HepG2 (cell line): Measurements from ENCODE around the gene UQCR11. TPM values are rescaled to one million over a fixed set of nuclear protein-coding genes. Genes with fewer than 3 reads are reported as not detected.

ENCODE experiments used
- ATAC-seq: fragments of 200-7000 bp; cut with Tn5 transposase; 3 replicates; pipeline ENCODE4 v1.9.1; 2020; ENCODE audit warnings: mild to moderate bottlenecking, moderate library complexity
- BruUV-seq: library from RNA; stranded (reverse); fragments of 400-500 nt; replicated peaks from 2 replicates; lab custom pipeline; 2021; lab: Mats Ljungman, UMichigan
- CTCF ChIA-PET: fragments of 300-600 bp; formaldehyde crosslinking; extraction: SDS; loops from one replicate; lab custom pipeline; 2021; ENCODE audit warnings: low total read pairs, inconsistent platforms, low intra/inter-chr PET ratio; lab: Yijun Ruan, JAX
- POLR2A ChIA-PET: fragments of 350-600 bp; sonication (Branson Sonifier 250); formaldehyde crosslinking; loops from one replicate; lab custom pipeline; 2020; ENCODE audit warnings: antibody characterized with exemption, inconsistent platforms; lab: Yijun Ruan, JAX
- DNase-seq: peaks from one replicate; pipeline ENCODE4 v3.0.0-alpha.2; 2015; ENCODE audit warnings: low spot score
- FAIRE-seq: peaks from 3 replicates; lab custom pipeline; 2011; peaks lifted over from hg19 to GRCh38; lab: Jason Lieb, UNC
- H2AFZ ChIP-seq: one replicate; pipeline ENCODE4 v1.6.1; 2011; ENCODE audit warnings: low read length, inconsistent platforms
- H3K27ac ChIP-seq: fragments of 300-600 bp; 3 replicates; pipeline ENCODE4 v1.8.0; 2011; ENCODE audit warnings: mixed run types, mild to moderate bottlenecking, mixed read lengths, low read length, inconsistent platforms; ENCODE audit not compliant: insufficient read depth; ENCODE audit errors: extremely low read length
- H3K27me3 ChIP-seq, 2 experiments: fragments of 200-600 bp in 1 of 2; 2 replicates in 1 of 2; 3 replicates in 1 of 2; pipeline versions ENCODE4 v1.6.0 to v1.8.0; 2011; ENCODE audit warnings: low read length in 2 of 2, mild to moderate bottlenecking in 2 of 2, moderate library complexity in 2 of 2, inconsistent platforms in 1 of 2; ENCODE audit not compliant: insufficient read depth in 2 of 2, control insufficient read depth in 1 of 2
- H3K36me3 ChIP-seq, 2 experiments: fragments of 200-600 bp in 1 of 2; replicated peaks in 1 of 2; 2 replicates in 1 of 2; 3 replicates in 1 of 2; pipeline versions ENCODE4 v1.5.1 to v1.8.0; 2011; ENCODE audit warnings: low read length in 2 of 2, inconsistent platforms in 1 of 2; ENCODE audit not compliant: insufficient read depth in 2 of 2, control insufficient read depth in 1 of 2
- H3K4me1 ChIP-seq: 2 replicates; pipeline ENCODE4 v1.5.1; 2012; ENCODE audit warnings: low read length, inconsistent platforms; ENCODE audit not compliant: insufficient read depth
- H3K4me2 ChIP-seq: 2 replicates; pipeline ENCODE4 v1.6.0; 2011; ENCODE audit warnings: low read depth, low read length, inconsistent platforms
- H3K4me3 ChIP-seq, 3 experiments: fragments of 200-600 bp in 1 of 3; sonication (generic), shearing (Covaris generic) in 1 of 3; replicated peaks in 1 of 3; 2 replicates each; pipeline ENCODE4 v1.5.1; 2011 to 2016; ENCODE audit warnings: low read length in 3 of 3, inconsistent platforms in 2 of 3, low read depth in 2 of 3, mild to moderate bottlenecking in 2 of 3, control low read depth in 1 of 3, mixed read lengths in 1 of 3; ENCODE audit not compliant: insufficient read depth in 1 of 3
- H3K79me2 ChIP-seq: one replicate; pipeline ENCODE4 v1.6.1; 2011; ENCODE audit warnings: low read length, inconsistent platforms; ENCODE audit not compliant: insufficient read depth
- H3K9ac ChIP-seq: 2 replicates; pipeline ENCODE4 v1.6.0; 2011; ENCODE audit warnings: mild to moderate bottlenecking, low read depth, low read length, inconsistent platforms; ENCODE audit not compliant: insufficient read depth
- H3K9me3 ChIP-seq: 2 replicates; pipeline ENCODE4 v1.5.1; 2012; ENCODE audit warnings: mild to moderate bottlenecking, low read length
- H4K20me1 ChIP-seq: 2 replicates; pipeline ENCODE4 v1.6.0; 2011; ENCODE audit warnings: inconsistent platforms, mild to moderate bottlenecking, low read length, moderate library complexity; ENCODE audit not compliant: insufficient read depth
- CEBPG ChIP-seq: IDR thresholded peaks from 2 replicates; pipeline ENCODE4 v1.6.1; 2016
- CENPX ChIP-seq: sonication (generic); formaldehyde crosslinking; IDR thresholded peaks from 2 replicates; pipeline ENCODE4 v1.9.0; 2021; ENCODE audit warnings: mild to moderate bottlenecking, missing genetic modification reagents, moderate library complexity
- MEIS2 ChIP-seq: sonication (generic); formaldehyde crosslinking; IDR thresholded peaks from 2 replicates; pipeline ENCODE4 v1.9.0; 2021; ENCODE audit warnings: mild to moderate bottlenecking, missing genetic modification reagents
- PAWR ChIP-seq: sonication (generic); formaldehyde crosslinking; IDR thresholded peaks from 2 replicates; pipeline ENCODE4 v1.4.0; 2020; ENCODE audit warnings: missing genetic modification reagents, mild to moderate bottlenecking, borderline replicate concordance
- TGIF2 ChIP-seq: IDR thresholded peaks from 2 replicates; pipeline ENCODE4 v1.6.1; 2016; ENCODE audit warnings: control low read depth, missing compliant biosample characterization
- ZNF773 ChIP-seq: sonication (generic); formaldehyde crosslinking; IDR thresholded peaks from 2 replicates; pipeline ENCODE4 v1.4.0; 2020; ENCODE audit warnings: missing genetic modification reagents, borderline replicate concordance
- WGBS: methylation state at CpG from one replicate; pipeline ENCODE4 v1.1.6; 2017; ENCODE audit warnings: low lambda C conversion rate; 5-methylcytosine and 5-hydroxymethylcytosine counted together
- in situ Hi-C: cut with HindIII; loops from 2 replicates; pipeline ENCODE4 v1.10.0; 2017; ENCODE audit warnings: low pct_unique_long_range_greater_than_20kb; ENCODE audit not compliant: extremely low pct_ligation_motif_present
- intact Hi-C: fragments of 100-400 bp; cut with micrococcal nuclease; formaldehyde crosslinking; loops from one replicate; pipeline ENCODE4 v1.10.0; 2022; ENCODE audit not compliant: unreplicated experiment
- polyA plus RNA-seq, 8 experiments: library from polyadenylated mRNA; depleted of rRNA in 3 of 8; stranded (reverse) in 7 of 8; unstranded in 1 of 8; fragments of >200 nt; fragmentation: Illumina TruSeq in 4 of 8; extraction: Trizol in 4 of 8; gene quantifications; 2 replicates each; pipeline versions ENCODE4 v1.2.1 to v1.2.3, GENCODE V29; 2011 to 2016; ENCODE audit warnings: low read depth in 4 of 8, missing spikeins in 1 of 8, mixed read lengths in 1 of 8; ENCODE audit not compliant: insufficient read depth in 1 of 8
- total RNA-seq, 5 experiments: library from RNA; depleted of rRNA; stranded (reverse); fragments of >200 nt; fragmentation: Illumina TruSeq; extraction: Trizol; gene quantifications; 2 replicates each; pipeline ENCODE4 v1.2.3, GENCODE V29; 2016; ENCODE audit warnings: low read depth in 1 of 5
- TF ChIP-seq, protein P1 (sequence below): sonication (generic); formaldehyde crosslinking; IDR thresholded peaks from 2 replicates; pipeline ENCODE4 v1.9.0; 2021; ENCODE audit warnings: missing genetic modification reagents, borderline replicate concordance
- TF ChIP-seq, protein P2 (sequence below): sonication (generic); formaldehyde crosslinking; IDR thresholded peaks from 2 replicates; pipeline ENCODE4 v1.4.0; 2020; ENCODE audit warnings: missing genetic modification reagents
- TF ChIP-seq, protein P3 (sequence below): fragments of 450-650 bp; IDR thresholded peaks from 2 replicates; pipeline ENCODE4 v1.6.1; 2017; ENCODE audit warnings: mild to moderate bottlenecking

The UQCR11 gene
- total and polyA plus RNA-seq, 2 of the 13 experiments (the other 11 are each of a cell fraction or from before 2014, with no cell fraction given): 125 to 214 TPM

DNA sequence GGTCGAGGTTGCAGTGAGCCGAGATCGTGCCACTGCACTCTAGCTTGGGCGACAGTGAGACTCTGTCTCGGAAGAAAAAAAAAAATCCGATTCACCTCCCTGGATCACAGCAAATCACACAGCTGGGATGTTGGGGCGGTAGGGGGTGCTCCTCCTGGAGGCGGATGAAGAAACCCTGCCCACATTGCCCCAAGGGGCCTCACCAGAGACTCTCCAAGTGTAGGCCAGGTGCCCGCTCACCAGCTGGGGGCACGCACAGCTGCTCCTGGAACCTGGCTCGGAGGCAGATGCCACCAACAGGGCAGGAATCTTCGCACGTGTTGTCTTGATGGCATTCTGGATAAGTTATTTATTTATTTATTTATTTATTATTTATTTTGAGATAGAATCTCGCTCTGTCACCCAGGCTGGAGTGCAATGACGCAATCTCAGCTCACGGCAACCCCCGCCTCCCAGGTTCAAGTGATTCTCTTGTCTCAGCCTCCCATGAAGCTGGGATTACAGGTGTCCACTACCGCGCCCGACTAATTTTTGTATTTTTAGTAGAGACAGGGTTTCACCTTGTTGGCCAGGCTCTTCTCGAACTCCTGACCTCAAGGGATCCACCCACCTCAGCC, 3.1 kb downstream of the UQCR11 start:
- peaks cover 12 to 25% of the 10 kb centered on the region in 2 experiments for H3K36me3 ChIP-seq
- FAIRE-seq (no peak), ATAC-seq (no peak), DNase-seq (no peak)
- no peak overlapping the region for H2AFZ ChIP-seq
- no TSS peak for BruUV-seq
- no peak overlapping the region for H3K4me3 ChIP-seq
- 0 out of 2 replicates have a peak, but pooled peaks have one; percentile 26 for TF ChIP-seq CEBPG
- TF ChIP-seq, protein P1, sequence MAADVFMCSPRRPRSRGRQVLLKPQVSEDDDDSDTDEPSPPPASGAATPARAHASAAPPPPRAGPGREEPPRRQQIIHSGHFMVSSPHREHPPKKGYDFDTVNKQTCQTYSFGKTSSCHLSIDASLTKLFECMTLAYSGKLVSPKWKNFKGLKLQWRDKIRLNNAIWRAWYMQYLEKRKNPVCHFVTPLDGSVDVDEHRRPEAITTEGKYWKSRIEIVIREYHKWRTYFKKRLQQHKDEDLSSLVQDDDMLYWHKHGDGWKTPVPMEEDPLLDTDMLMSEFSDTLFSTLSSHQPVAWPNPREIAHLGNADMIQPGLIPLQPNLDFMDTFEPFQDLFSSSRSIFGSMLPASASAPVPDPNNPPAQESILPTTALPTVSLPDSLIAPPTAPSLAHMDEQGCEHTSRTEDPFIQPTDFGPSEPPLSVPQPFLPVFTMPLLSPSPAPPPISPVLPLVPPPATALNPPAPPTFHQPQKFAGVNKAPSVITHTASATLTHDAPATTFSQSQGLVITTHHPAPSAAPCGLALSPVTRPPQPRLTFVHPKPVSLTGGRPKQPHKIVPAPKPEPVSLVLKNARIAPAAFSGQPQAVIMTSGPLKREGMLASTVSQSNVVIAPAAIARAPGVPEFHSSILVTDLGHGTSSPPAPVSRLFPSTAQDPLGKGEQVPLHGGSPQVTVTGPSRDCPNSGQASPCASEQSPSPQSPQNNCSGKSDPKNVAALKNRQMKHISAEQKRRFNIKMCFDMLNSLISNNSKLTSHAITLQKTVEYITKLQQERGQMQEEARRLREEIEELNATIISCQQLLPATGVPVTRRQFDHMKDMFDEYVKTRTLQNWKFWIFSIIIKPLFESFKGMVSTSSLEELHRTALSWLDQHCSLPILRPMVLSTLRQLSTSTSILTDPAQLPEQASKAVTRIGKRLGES: no peak
- 95% methylated on average over 21 of the region's 21 CpGs for WGBS
- intact Hi-C loops (no loop called here), in situ Hi-C loops (no loop called here)
- no peaks in the 10 kb centered on the region for H3K9me3 ChIP-seq
- H4K20me1 ChIP-seq: peaks cover 5% of the 10 kb centered on the region; the same call in 1 of the 2 replicates
- ChIA-PET POLR2A (interaction anchor here (2.7 kb wide), 1 partner anchor 9 kb away, joined by 22 read pairs; the partner anchor contains the start of gene MBD3), CTCF (no interaction called here)
- H3K79me2 ChIP-seq: peaks cover 41% of the 10 kb centered on the region
- no peaks in the 10 kb centered on the region; a peak in 2 of 5 replicates for H3K27me3 ChIP-seq
- no peak overlapping the region for H3K9ac ChIP-seq
- peaks cover 32% of the 10 kb centered on the region for H3K4me1 ChIP-seq
- no peak overlapping the region for H3K4me2 ChIP-seq
- no peak overlapping the region for H3K27ac ChIP-seq

DNA sequence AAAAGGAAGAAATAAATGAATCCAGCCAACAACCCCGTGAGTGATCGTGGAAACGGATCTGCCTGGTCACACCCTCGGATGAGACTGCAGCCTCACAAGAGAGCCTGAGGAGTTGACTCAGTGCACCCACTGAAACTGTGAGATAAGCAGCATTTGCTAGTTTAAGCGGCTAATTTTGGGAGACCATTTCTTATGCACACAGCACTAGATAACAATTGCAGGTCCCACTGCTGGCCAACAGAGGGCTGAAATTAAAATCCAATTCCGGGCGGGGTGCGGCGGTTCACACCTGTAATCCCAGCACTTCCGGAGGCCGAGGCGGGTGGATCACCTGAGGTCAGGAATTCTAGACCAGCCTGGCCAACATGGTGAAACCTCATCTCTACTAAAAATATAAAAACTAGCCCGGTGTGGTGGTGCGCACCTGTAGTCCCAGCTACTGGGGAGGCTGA, 3.6 kb downstream of the UQCR11 start:
- ChIA-PET CTCF (no interaction called here), POLR2A (interaction anchor here (0.7 to 2.7 kb wide), 2 partner anchors 9 to 10 kb away, joined by 3 to 22 read pairs; partner anchors contain the start of gene MBD3)
- peaks cover 5% of the 10 kb centered on the region; the same call in 1 of the 2 replicates for H4K20me1 ChIP-seq
- ATAC-seq: no peak
- intact Hi-C loops (no loop called here), in situ Hi-C loops (no loop called here)
- H3K9ac ChIP-seq: no peak overlapping the region
- H3K36me3 ChIP-seq: peaks cover 13 to 26% of the 10 kb centered on the region in 2 experiments
- over 99% methylated on average over 14 of the region's 14 CpGs for WGBS
- no peak for FAIRE-seq
- H3K27ac ChIP-seq: no peak overlapping the region
- H3K4me2 ChIP-seq: no peak overlapping the region
- H3K4me3 ChIP-seq: no peak overlapping the region
- H3K79me2 ChIP-seq: peaks cover 41% of the 10 kb centered on the region
- BruUV-seq: no TSS peak
- no peak overlapping the region for H2AFZ ChIP-seq
- no peaks in the 10 kb centered on the region; a peak in 2 of 5 replicates for H3K27me3 ChIP-seq
- H3K4me1 ChIP-seq: peaks cover 27% of the 10 kb centered on the region
- H3K9me3 ChIP-seq: no peaks in the 10 kb centered on the region
- no peak for DNase-seq
- no peak for TF ChIP-seq PAWR (CRISPR knock-in tag)
- no peak for TF ChIP-seq MEIS2 (CRISPR knock-in tag)
- TF ChIP-seq, protein P2, sequence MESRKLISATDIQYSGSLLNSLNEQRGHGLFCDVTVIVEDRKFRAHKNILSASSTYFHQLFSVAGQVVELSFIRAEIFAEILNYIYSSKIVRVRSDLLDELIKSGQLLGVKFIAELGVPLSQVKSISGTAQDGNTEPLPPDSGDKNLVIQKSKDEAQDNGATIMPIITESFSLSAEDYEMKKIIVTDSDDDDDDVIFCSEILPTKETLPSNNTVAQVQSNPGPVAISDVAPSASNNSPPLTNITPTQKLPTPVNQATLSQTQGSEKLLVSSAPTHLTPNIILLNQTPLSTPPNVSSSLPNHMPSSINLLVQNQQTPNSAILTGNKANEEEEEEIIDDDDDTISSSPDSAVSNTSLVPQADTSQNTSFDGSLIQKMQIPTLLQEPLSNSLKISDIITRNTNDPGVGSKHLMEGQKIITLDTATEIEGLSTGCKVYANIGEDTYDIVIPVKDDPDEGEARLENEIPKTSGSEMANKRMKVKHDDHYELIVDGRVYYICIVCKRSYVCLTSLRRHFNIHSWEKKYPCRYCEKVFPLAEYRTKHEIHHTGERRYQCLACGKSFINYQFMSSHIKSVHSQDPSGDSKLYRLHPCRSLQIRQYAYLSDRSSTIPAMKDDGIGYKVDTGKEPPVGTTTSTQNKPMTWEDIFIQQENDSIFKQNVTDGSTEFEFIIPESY (CRISPR knock-in tag): peak; percentile 49; the same call in 1 of the 2 replicates
- no peak for TF ChIP-seq CENPX (CRISPR knock-in tag)
- TF ChIP-seq, protein P3, sequence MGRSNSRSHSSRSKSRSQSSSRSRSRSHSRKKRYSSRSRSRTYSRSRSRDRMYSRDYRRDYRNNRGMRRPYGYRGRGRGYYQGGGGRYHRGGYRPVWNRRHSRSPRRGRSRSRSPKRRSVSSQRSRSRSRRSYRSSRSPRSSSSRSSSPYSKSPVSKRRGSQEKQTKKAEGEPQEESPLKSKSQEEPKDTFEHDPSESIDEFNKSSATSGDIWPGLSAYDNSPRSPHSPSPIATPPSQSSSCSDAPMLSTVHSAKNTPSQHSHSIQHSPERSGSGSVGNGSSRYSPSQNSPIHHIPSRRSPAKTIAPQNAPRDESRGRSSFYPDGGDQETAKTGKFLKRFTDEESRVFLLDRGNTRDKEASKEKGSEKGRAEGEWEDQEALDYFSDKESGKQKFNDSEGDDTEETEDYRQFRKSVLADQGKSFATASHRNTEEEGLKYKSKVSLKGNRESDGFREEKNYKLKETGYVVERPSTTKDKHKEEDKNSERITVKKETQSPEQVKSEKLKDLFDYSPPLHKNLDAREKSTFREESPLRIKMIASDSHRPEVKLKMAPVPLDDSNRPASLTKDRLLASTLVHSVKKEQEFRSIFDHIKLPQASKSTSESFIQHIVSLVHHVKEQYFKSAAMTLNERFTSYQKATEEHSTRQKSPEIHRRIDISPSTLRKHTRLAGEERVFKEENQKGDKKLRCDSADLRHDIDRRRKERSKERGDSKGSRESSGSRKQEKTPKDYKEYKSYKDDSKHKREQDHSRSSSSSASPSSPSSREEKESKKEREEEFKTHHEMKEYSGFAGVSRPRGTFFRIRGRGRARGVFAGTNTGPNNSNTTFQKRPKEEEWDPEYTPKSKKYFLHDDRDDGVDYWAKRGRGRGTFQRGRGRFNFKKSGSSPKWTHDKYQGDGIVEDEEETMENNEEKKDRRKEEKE: no peak
- no peak for TF ChIP-seq ZNF773 (CRISPR knock-in tag)
- TF ChIP-seq TGIF2 (CRISPR knock-in tag): no peak
